Neural cell (in vitro differentiated cells): ENCODE results near the gene LYPD6B. TPM values are rescaled to one million over a fixed set of nuclear protein-coding genes. Genes with fewer than 3 reads are reported as not detected.

Source experiments
- H2AFZ ChIP-seq: fragments of 200-600, 300-800 bp; sonication (generic), shearing (Covaris generic); 2 replicates; pipeline ENCODE4 v1.6.0; 2014; ENCODE audit warnings: low read depth, mild to moderate bottlenecking, antibody characterized with exemption, low read length, moderate library complexity
- H3F3A ChIP-seq: fragments of 200-600 bp; shearing (Covaris generic); 2 replicates; pipeline ENCODE4 v1.6.1; 2016; ENCODE audit warnings: mild to moderate bottlenecking, moderate library complexity, mixed read lengths, antibody characterized with exemption, low read length; ENCODE audit not compliant: insufficient read depth, poor library complexity, severe bottlenecking
- H3K27ac ChIP-seq: fragments of 200-600, 300-800 bp; sonication (generic), shearing (Covaris generic); 2 replicates; pipeline ENCODE4 v1.5.1; 2014; ENCODE audit warnings: mild to moderate bottlenecking, low read length, moderate library complexity
- H3K27me3 ChIP-seq: fragments of 300-800, 200-600 bp; sonication (generic), shearing (Covaris generic); 2 replicates; pipeline ENCODE4 v1.6.0; 2014; ENCODE audit warnings: mild to moderate bottlenecking, low read depth, low read length, moderate library complexity; ENCODE audit not compliant: insufficient read depth
- H3K36me3 ChIP-seq: fragments of 300-800, 200-600 bp; sonication (generic), shearing (Covaris generic); 2 replicates; pipeline ENCODE4 v1.5.1; 2014; ENCODE audit warnings: mild to moderate bottlenecking, antibody characterized with exemption, low read length, moderate library complexity; ENCODE audit not compliant: insufficient read depth
- H3K4me2 ChIP-seq: fragments of 300-800, 200-600 bp; sonication (generic), shearing (Covaris generic); 2 replicates; pipeline ENCODE4 v1.6.0; 2014; ENCODE audit warnings: mild to moderate bottlenecking, low read length
- H3K4me3 ChIP-seq: fragments of 300-800, 200-600 bp; sonication (generic), shearing (Covaris generic); 2 replicates; pipeline ENCODE4 v1.5.1; 2014; ENCODE audit warnings: mild to moderate bottlenecking, low read length, moderate library complexity
- H3K79me2 ChIP-seq: fragments of 200-600 bp; shearing (Covaris generic); replicated peaks from 2 replicates; pipeline ENCODE4 v1.6.0; 2014; ENCODE audit warnings: mild to moderate bottlenecking, low read length, moderate library complexity; ENCODE audit not compliant: insufficient read depth
- H3K9ac ChIP-seq: fragments of 300-800, 200-600 bp; sonication (generic), shearing (Covaris generic); 2 replicates; pipeline ENCODE4 v1.6.1; 2016; ENCODE audit warnings: mild to moderate bottlenecking, low read length, mixed read lengths
- H3K9me2 ChIP-seq: fragments of 200-600 bp; shearing (Covaris generic); 2 replicates; pipeline ENCODE4 v1.6.1; 2016; ENCODE audit warnings: mild to moderate bottlenecking, low read length, mixed read lengths; ENCODE audit not compliant: insufficient read depth
- H3K9me3 ChIP-seq: fragments of 200-600, 300-800 bp; sonication (generic), shearing (Covaris generic); 2 replicates; pipeline ENCODE4 v1.6.1; 2016; ENCODE audit warnings: mild to moderate bottlenecking, mixed run types, low read length, moderate library complexity, mixed read lengths
- H4K20me1 ChIP-seq: fragments of 200-600 bp; shearing (Covaris generic); 2 replicates; pipeline ENCODE4 v1.6.1; 2016; ENCODE audit warnings: mild to moderate bottlenecking, mixed run types; ENCODE audit not compliant: insufficient read depth
- EP300 ChIP-seq: fragments of 450-650 bp; conservative IDR thresholded peaks from 2 replicates; pipeline ENCODE4 v1.6.1; 2014; ENCODE audit warnings: antibody characterized with exemption, mild to moderate bottlenecking, moderate library complexity; ENCODE audit not compliant: poor library complexity, severe bottlenecking
- EZH2 ChIP-seq: fragments of 200-600, 300-800 bp; shearing (Covaris generic), sonication (generic); IDR thresholded peaks from 2 replicates; pipeline ENCODE4 v1.6.1; 2014; ENCODE audit warnings: antibody characterized with exemption, low read length, borderline replicate concordance, mild to moderate bottlenecking; ENCODE audit not compliant: insufficient read depth, poor library complexity, severe bottlenecking
- MXI1 ChIP-seq: fragments of 450-650 bp; conservative IDR thresholded peaks from 2 replicates; pipeline ENCODE4 v1.6.1; 2014; ENCODE audit warnings: antibody characterized with exemption, mild to moderate bottlenecking; ENCODE audit not compliant: poor library complexity, severe bottlenecking
- POLR2AphosphoS5 ChIP-seq: IDR thresholded peaks from 2 replicates; pipeline ENCODE4 v1.6.1; 2012
- RAD21 ChIP-seq: fragments of 450-650 bp; conservative IDR thresholded peaks from 2 replicates; pipeline ENCODE4 v1.6.1; 2014; ENCODE audit warnings: antibody characterized with exemption, mild to moderate bottlenecking, moderate library complexity
- REST ChIP-seq: IDR thresholded peaks from 2 replicates; pipeline ENCODE4 v1.6.1; 2012; ENCODE audit warnings: borderline replicate concordance
- SMC3 ChIP-seq: fragments of 450-650 bp; conservative IDR thresholded peaks from 2 replicates; pipeline ENCODE4 v1.6.1; 2014; ENCODE audit warnings: antibody characterized with exemption, mild to moderate bottlenecking, moderate library complexity; ENCODE audit not compliant: poor library complexity
- TAF1 ChIP-seq: IDR thresholded peaks from 2 replicates; pipeline ENCODE4 v1.6.1; 2012; ENCODE audit warnings: low read depth
- polyA plus RNA-seq: library from polyadenylated mRNA; depleted of rRNA; stranded (reverse); fragments of >200 nt; gene quantifications from 2 replicates; pipeline ENCODE4 v1.2.3, GENCODE V29; 2014
- TF ChIP-seq, protein P1 (sequence below): fragments of 450-650 bp; IDR thresholded peaks from 2 replicates; pipeline ENCODE4 v1.5.1; 2014; ENCODE audit warnings: antibody characterized with exemption, mild to moderate bottlenecking, moderate library complexity; ENCODE audit not compliant: poor library complexity, severe bottlenecking

Gene LYPD6B
- polyA plus RNA-seq, 1 donor from 2014 or later: 0.68 TPM

- H3K9me2 ChIP-seq: no peaks in the 10 kb centered on the region
- no peaks in the 10 kb centered on the region for H3K79me2 ChIP-seq
- no peak overlapping the region for H3K4me3 ChIP-seq
- H3K27ac ChIP-seq: no peak overlapping the region
- no peaks in the 10 kb centered on the region for H4K20me1 ChIP-seq
- no peak overlapping the region for H2AFZ ChIP-seq
- H3K9ac ChIP-seq: no peak overlapping the region
- no peaks in the 10 kb centered on the region for H3F3A ChIP-seq
- no peaks in the 10 kb centered on the region for H3K27me3 ChIP-seq
- H3K9me3 ChIP-seq: no peaks in the 10 kb centered on the region
- H3K36me3 ChIP-seq: no peaks in the 10 kb centered on the region
- no peak overlapping the region for H3K4me2 ChIP-seq
- no peak for TF ChIP-seq RAD21
These were observed 60.2 kb downstream of the LYPD6B start for GRCh38 chr2:149098701-149099100.

GRCh38 chr2:149099298-149099697 is 60.8 kb downstream of the LYPD6B start:
- no peak overlapping the region for H3K9ac ChIP-seq
- H3K4me3 ChIP-seq: no peak overlapping the region
- H3K36me3 ChIP-seq: no peaks in the 10 kb centered on the region
- H3K27ac ChIP-seq: no peak overlapping the region
- H3K9me3 ChIP-seq: no peaks in the 10 kb centered on the region
- no peaks in the 10 kb centered on the region for H4K20me1 ChIP-seq
- H3F3A ChIP-seq: no peaks in the 10 kb centered on the region
- H3K4me2 ChIP-seq: no peak overlapping the region
- TF ChIP-seq POLR2AphosphoS5 (no peak), SMC3 (no peak), EZH2 (no peak), EP300 (no peak), TAF1 (no peak), MXI1 (no peak), REST (no peak), RAD21 (no peak)
- TF ChIP-seq, protein P1, sequence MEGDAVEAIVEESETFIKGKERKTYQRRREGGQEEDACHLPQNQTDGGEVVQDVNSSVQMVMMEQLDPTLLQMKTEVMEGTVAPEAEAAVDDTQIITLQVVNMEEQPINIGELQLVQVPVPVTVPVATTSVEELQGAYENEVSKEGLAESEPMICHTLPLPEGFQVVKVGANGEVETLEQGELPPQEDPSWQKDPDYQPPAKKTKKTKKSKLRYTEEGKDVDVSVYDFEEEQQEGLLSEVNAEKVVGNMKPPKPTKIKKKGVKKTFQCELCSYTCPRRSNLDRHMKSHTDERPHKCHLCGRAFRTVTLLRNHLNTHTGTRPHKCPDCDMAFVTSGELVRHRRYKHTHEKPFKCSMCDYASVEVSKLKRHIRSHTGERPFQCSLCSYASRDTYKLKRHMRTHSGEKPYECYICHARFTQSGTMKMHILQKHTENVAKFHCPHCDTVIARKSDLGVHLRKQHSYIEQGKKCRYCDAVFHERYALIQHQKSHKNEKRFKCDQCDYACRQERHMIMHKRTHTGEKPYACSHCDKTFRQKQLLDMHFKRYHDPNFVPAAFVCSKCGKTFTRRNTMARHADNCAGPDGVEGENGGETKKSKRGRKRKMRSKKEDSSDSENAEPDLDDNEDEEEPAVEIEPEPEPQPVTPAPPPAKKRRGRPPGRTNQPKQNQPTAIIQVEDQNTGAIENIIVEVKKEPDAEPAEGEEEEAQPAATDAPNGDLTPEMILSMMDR: no peak
- H2AFZ ChIP-seq: no peak overlapping the region
- H3K79me2 ChIP-seq: no peaks in the 10 kb centered on the region
- no peaks in the 10 kb centered on the region for H3K9me2 ChIP-seq
- no peaks in the 10 kb centered on the region for H3K27me3 ChIP-seq
